Bronchial epithelial cell (primary cell): ENCODE data around the gene ZNF705A. TPM values are rescaled to one million over a fixed set of nuclear protein-coding genes. Genes with fewer than 3 reads are reported as not detected.
"Not testable (repeated sequence)": the region's sequence is repeated elsewhere in the genome, so short reads cannot be mapped to it uniquely, and the experiment has no call there.

Experiments
- DNase-seq: peaks from one replicate; pipeline ENCODE4 v3.0.0-alpha.2; 2010; ENCODE audit warnings: low read depth
- FAIRE-seq: peaks from 2 replicates; lab custom pipeline; 2011; peaks lifted over from hg19 to GRCh38; lab: Jason Lieb, UNC
- H3K27me3 ChIP-seq: 2 replicates; pipeline ENCODE4 v1.5.1; 2011; ENCODE audit warnings: low read length; ENCODE audit not compliant: control insufficient read depth, insufficient read depth
- H3K36me3 ChIP-seq: 2 replicates; pipeline ENCODE4 v1.5.1; 2011; ENCODE audit warnings: low read length; ENCODE audit not compliant: control insufficient read depth, insufficient read depth
- H3K4me3 ChIP-seq: 2 replicates; pipeline ENCODE4 v1.5.1; 2011; ENCODE audit warnings: mild to moderate bottlenecking, low read depth, low read length, control low read depth
- CTCF ChIP-seq: IDR thresholded peaks from 2 replicates; pipeline ENCODE4 v1.5.1; 2011; ENCODE audit warnings: mild to moderate bottlenecking, moderate library complexity, low read length, control low read depth, inconsistent platforms; ENCODE audit not compliant: insufficient read depth, severe bottlenecking
- total RNA-seq: library from RNA; depleted of rRNA; stranded (reverse); fragments of >200 nt; gene quantifications from 2 replicates; pipeline ENCODE4 v1.2.1, GENCODE V29; 2014

The ZNF705A gene
- total RNA-seq, 1 donor from 2014 or later: not detected

- not testable (repeated sequence) for H3K36me3 ChIP-seq, DNase-seq, H3K4me3 ChIP-seq, FAIRE-seq, H3K27me3 ChIP-seq
Measured at GRCh38 chr12:8141647-8142046, 15.2 kb upstream of the ZNF705A start.

- no peak for DNase-seq
- H3K36me3 ChIP-seq: no peaks in the 10 kb centered on the region
- FAIRE-seq: no peak
- no peak overlapping the region for H3K4me3 ChIP-seq
- H3K27me3 ChIP-seq: no peaks in the 10 kb centered on the region
- no peak for TF ChIP-seq CTCF
Measured at GRCh38 chr12:8143261-8143660, 13.6 kb upstream of the ZNF705A start.

GRCh38 chr12:8145754-8146441 is 10.9 kb upstream of the ZNF705A start:
- FAIRE-seq (no peak), DNase-seq (no peak)
- no peak for TF ChIP-seq CTCF
- no peak overlapping the region for H3K4me3 ChIP-seq
- H3K36me3 ChIP-seq: no peaks in the 10 kb centered on the region
- no peaks in the 10 kb centered on the region for H3K27me3 ChIP-seq

- Histone ChIP-seq H3K4me3 (no peak overlapping the region), H3K36me3 (no peaks in the 10 kb centered on the region), H3K27me3 (no peaks in the 10 kb centered on the region)
- FAIRE-seq: no peak
- no peak for DNase-seq
- no peak for TF ChIP-seq CTCF
Measured at GRCh38 chr12:8146442-8146771, 10.4 kb upstream of the ZNF705A start.

GRCh38 chr12:8154526-8154925 is 2.3 kb upstream of the ZNF705A start:
- DNase-seq: no peak
- Histone ChIP-seq H3K4me3 (no peak overlapping the region), H3K27me3 (no peaks in the 10 kb centered on the region), H3K36me3 (no peaks in the 10 kb centered on the region)
- no peak for TF ChIP-seq CTCF
- FAIRE-seq: no peak

- peak; percentile 31 for DNase-seq
- H3K36me3 ChIP-seq: no peaks in the 10 kb centered on the region
- FAIRE-seq: no peak
- H3K4me3 ChIP-seq: no peak overlapping the region
- no peaks in the 10 kb centered on the region for H3K27me3 ChIP-seq
- no peak for TF ChIP-seq CTCF
Measured at GRCh38 chr12:8156416-8156815, 399 bp upstream of the ZNF705A start.
